Peyer's patch (tissue), 4 donors: ENCODE results near the gene PACRG. TPM values are rescaled to one million over a fixed set of nuclear protein-coding genes. Genes with fewer than 3 reads are reported as not detected.

Experiments
- DNase-seq, 3 donors: peaks; one replicate each; pipeline ENCODE4 v3.0.0-alpha.2; 2017 to 2019
- H3K27ac ChIP-seq, 4 donors: fragments of 200-600 bp; sonication (generic); one replicate each; pipeline ENCODE4 v1.5.1; 2016 to 2019
- H3K27me3 ChIP-seq, 2 donors: fragments of 200-600 bp; sonication (generic); one replicate each; pipeline ENCODE4 v1.5.1; 2019
- H3K36me3 ChIP-seq, 3 donors: fragments of 200-600 bp; sonication (generic); one replicate each; pipeline ENCODE4 v1.5.1; 2016 to 2019
- H3K4me1 ChIP-seq, 4 donors: fragments of 200-600 bp; sonication (generic); one replicate each; pipeline ENCODE4 v1.5.1; 2016 to 2019
- H3K4me3 ChIP-seq, 4 donors: fragments of 200-600 bp; sonication (generic); 1 replicate in 3 of 4; 2 replicates in 1 of 4; pipeline ENCODE4 v1.5.1; 2016 to 2019; ENCODE audit warnings: mild to moderate bottlenecking in 1 of 4
- H3K9me3 ChIP-seq, 4 donors: fragments of 200-600 bp; sonication (generic); one replicate each; pipeline ENCODE4 v1.5.1; 2016 to 2019; ENCODE audit warnings: mild to moderate bottlenecking in 1 of 4
- POLR2A ChIP-seq, 2 donors: fragments of 450-650 bp; IDR thresholded peaks; one replicate each; pipeline ENCODE4 v1.5.1; 2017; ENCODE audit warnings: antibody characterized with exemption in 2 of 2, mild to moderate bottlenecking in 2 of 2, moderate library complexity in 2 of 2
- total RNA-seq, 4 donors: library from RNA; depleted of rRNA; stranded (reverse); fragments of >200 nt; gene quantifications; one replicate each; pipeline ENCODE4 v1.1.0, GENCODE V29; 2016
- TF ChIP-seq, protein P1 (sequence below), 6 experiments: fragments of 450-650 bp in 4 of 6; fragments of 200-600 bp in 2 of 6; sonication (generic) in 1 of 6; IDR thresholded peaks; one replicate each; pipeline ENCODE4 v1.5.1; 2017 to 2019; ENCODE audit warnings: antibody characterized with exemption in 6 of 6, mild to moderate bottlenecking in 3 of 6, moderate library complexity in 1 of 6

PACRG gene
- total RNA-seq, 4 donors from 2014 or later: 0.76 to 2.5 TPM; not detected in 2

GRCh38 chr6:163338671-163339405 lies 611.1 kb downstream of the PACRG start:
- Histone ChIP-seq H3K36me3 (no peaks in the 10 kb centered on the region), H3K4me3 (no peak overlapping the region), H3K27me3 (no peaks in the 10 kb centered on the region), H3K9me3 (no peaks in the 10 kb centered on the region), H3K4me1 (no peaks in the 10 kb centered on the region), H3K27ac (no peak overlapping the region)
- no peak for DNase-seq
- TF ChIP-seq, protein P1, sequence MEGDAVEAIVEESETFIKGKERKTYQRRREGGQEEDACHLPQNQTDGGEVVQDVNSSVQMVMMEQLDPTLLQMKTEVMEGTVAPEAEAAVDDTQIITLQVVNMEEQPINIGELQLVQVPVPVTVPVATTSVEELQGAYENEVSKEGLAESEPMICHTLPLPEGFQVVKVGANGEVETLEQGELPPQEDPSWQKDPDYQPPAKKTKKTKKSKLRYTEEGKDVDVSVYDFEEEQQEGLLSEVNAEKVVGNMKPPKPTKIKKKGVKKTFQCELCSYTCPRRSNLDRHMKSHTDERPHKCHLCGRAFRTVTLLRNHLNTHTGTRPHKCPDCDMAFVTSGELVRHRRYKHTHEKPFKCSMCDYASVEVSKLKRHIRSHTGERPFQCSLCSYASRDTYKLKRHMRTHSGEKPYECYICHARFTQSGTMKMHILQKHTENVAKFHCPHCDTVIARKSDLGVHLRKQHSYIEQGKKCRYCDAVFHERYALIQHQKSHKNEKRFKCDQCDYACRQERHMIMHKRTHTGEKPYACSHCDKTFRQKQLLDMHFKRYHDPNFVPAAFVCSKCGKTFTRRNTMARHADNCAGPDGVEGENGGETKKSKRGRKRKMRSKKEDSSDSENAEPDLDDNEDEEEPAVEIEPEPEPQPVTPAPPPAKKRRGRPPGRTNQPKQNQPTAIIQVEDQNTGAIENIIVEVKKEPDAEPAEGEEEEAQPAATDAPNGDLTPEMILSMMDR (IDR thresholded peaks at IDR 0.05): no peak
- no peak for TF ChIP-seq POLR2A (IDR thresholded peaks at IDR 0.05)

DNA sequence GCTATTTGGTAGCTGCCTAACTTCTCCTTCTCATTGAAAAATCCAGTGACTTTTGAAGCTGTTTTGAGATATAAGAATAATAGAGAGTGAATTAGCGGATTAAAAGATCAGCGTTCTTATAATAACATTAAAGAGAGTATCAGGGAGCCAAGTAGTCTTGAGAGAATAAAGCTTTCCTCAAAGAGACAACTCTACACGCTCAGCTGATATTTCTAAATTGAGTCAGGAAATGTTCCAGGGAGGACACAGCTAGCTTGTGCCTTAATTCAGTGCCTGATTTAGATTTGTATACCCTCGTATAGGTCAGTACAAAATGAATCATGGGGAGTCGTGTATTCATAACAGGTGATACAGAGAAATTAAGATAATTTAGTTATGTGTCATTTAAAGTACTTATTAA lies 611.7 kb downstream of the PACRG start:
- Histone ChIP-seq H3K27ac (no peak overlapping the region), H3K4me3 (no peak overlapping the region), H3K27me3 (no peaks in the 10 kb centered on the region), H3K4me1 (no peaks in the 10 kb centered on the region), H3K9me3 (no peaks in the 10 kb centered on the region), H3K36me3 (no peaks in the 10 kb centered on the region)
- no peak for DNase-seq
- TF ChIP-seq POLR2A (IDR thresholded peaks at IDR 0.05): no peak
- TF ChIP-seq, protein P1 (IDR thresholded peaks at IDR 0.05): no peak

GRCh38 chr6:163340201-163340887 lies 612.6 kb downstream of the PACRG start:
- no peaks in the 10 kb centered on the region for H3K36me3 ChIP-seq
- H3K27ac ChIP-seq: no peak overlapping the region
- no peaks in the 10 kb centered on the region for H3K27me3 ChIP-seq
- DNase-seq: no peak
- H3K4me3 ChIP-seq: no peak overlapping the region
- TF ChIP-seq, protein P1 (IDR thresholded peaks at IDR 0.05): no peak
- TF ChIP-seq POLR2A (IDR thresholded peaks at IDR 0.05): no peak
- H3K4me1 ChIP-seq: no peaks in the 10 kb centered on the region
- H3K9me3 ChIP-seq: no peaks in the 10 kb centered on the region

- no peaks in the 10 kb centered on the region for H3K4me1 ChIP-seq
- DNase-seq: no peak
- no peak overlapping the region for H3K4me3 ChIP-seq
- no peaks in the 10 kb centered on the region for H3K36me3 ChIP-seq
- no peaks in the 10 kb centered on the region for H3K9me3 ChIP-seq
- H3K27me3 ChIP-seq: no peaks in the 10 kb centered on the region
- H3K27ac ChIP-seq: no peak overlapping the region
- TF ChIP-seq POLR2A (IDR thresholded peaks at IDR 0.05): no peak
- TF ChIP-seq, protein P1 (IDR thresholded peaks at IDR 0.05): no peak
Observed at GRCh38 chr6:163341224-163342061, 613.7 kb downstream of the PACRG start.

GRCh38 chr6:163342571-163343539 lies 615.1 kb downstream of the PACRG start:
- DNase-seq: no peak
- Histone ChIP-seq H3K9me3 (no peaks in the 10 kb centered on the region), H3K27ac (no peak overlapping the region), H3K4me1 (no peaks in the 10 kb centered on the region), H3K4me3 (no peak overlapping the region), H3K36me3 (no peaks in the 10 kb centered on the region), H3K27me3 (no peaks in the 10 kb centered on the region)
- TF ChIP-seq, protein P1 (IDR thresholded peaks at IDR 0.05): no peak
- TF ChIP-seq POLR2A (IDR thresholded peaks at IDR 0.05): no peak
